ENCODE measurements around the gene HIVEP3. TPM values are rescaled to one million over a fixed set of nuclear protein-coding genes. Genes with fewer than 3 reads are reported as not detected.

The HIVEP3 gene
- total RNA-seq, 1 experiment from 2014 or later: 1.4 TPM

- no peak overlapping the region for H3K18ac ChIP-seq (ENCODE audit: insufficient read length, low read depth, low read length)
- H2BK20ac ChIP-seq (ENCODE audit: low read depth, low read length, poor library complexity, severe bottlenecking): no peak overlapping the region
- no peak overlapping the region for H2AFZ ChIP-seq (ENCODE audit: low read length)
- H3K36me3 Mint-ChIP-seq (ENCODE audit: insufficient read depth in 1 of 3, low read depth in 3 of 3): peaks cover 0 to 3% (median 0%) of the 10 kb centered on the region in 3 experiments; a peak in 1 of 7 replicates
- H3K4me1 ChIP-seq (ENCODE audit: insufficient read depth, low read length): no peaks in the 10 kb centered on the region
- no peaks in the 10 kb centered on the region for H4K20me1 ChIP-seq (ENCODE audit: control insufficient read depth, insufficient read depth, insufficient read length)
- H3K4me1 Mint-ChIP-seq: peaks cover 0 to 5% of the 10 kb centered on the region in 2 experiments; a peak in 3 of 4 replicates
- no peak overlapping the region for H3K4me2 ChIP-seq (ENCODE audit: insufficient read depth, insufficient read length, low read length)
- H3K79me2 ChIP-seq (ENCODE audit: insufficient read depth, low read length): no peaks in the 10 kb centered on the region
- H3K4ac ChIP-seq (ENCODE audit: low read depth, low read length): no peak overlapping the region
- peaks cover 5% of the 10 kb centered on the region for H3K27me3 Mint-ChIP-seq (ENCODE audit: low read depth)
- DNase-seq: no peak
- H3K79me1 ChIP-seq (ENCODE audit: insufficient read depth, low read depth, low read length, poor library complexity, severe bottlenecking): no peaks in the 10 kb centered on the region
- no peak overlapping the region for H4K5ac ChIP-seq (ENCODE audit: insufficient read length, low read depth, low read length)
- no peak overlapping the region for H2AK5ac ChIP-seq (ENCODE audit: insufficient read length, low read length)
- no peak overlapping the region for H3K14ac ChIP-seq (ENCODE audit: insufficient read depth, low read length)
- no peak overlapping the region for H3K23ac ChIP-seq (ENCODE audit: insufficient read length, low read depth, low read length)
- no peaks in the 10 kb centered on the region for H3K27me3 ChIP-seq (ENCODE audit: insufficient read depth, low read length)
- no peak overlapping the region for H3T11ph ChIP-seq (ENCODE audit: low read length)
- no peak overlapping the region for H2BK120ac ChIP-seq (ENCODE audit: low read depth, low read length, poor library complexity, severe bottlenecking)
- H3K4me3 Mint-ChIP-seq: no peak overlapping the region
- no peak overlapping the region; a peak in 1 of 7 replicates for H3K27ac Mint-ChIP-seq
- H3K9me3 ChIP-seq (ENCODE audit: control insufficient read depth, low read depth, low read length): peaks cover 9% of the 10 kb centered on the region
- no peak overlapping the region for H2BK12ac ChIP-seq (ENCODE audit: insufficient read length, low read depth, low read length)
- H2BK15ac ChIP-seq (ENCODE audit: low read depth, low read length): no peak overlapping the region
- TF ChIP-seq CTCF (conservative IDR thresholded peaks at IDR 0.05): no peak
- no peak overlapping the region for H3K56ac ChIP-seq (ENCODE audit: insufficient read length, low read depth, low read length)
- H4K8ac ChIP-seq (replicated peaks; ENCODE audit: insufficient read length, low read depth, low read length): no peak overlapping the region
- no peak overlapping the region for H3K9ac ChIP-seq (ENCODE audit: extremely low read depth, insufficient read length, low read length)
- no peaks in the 10 kb centered on the region for H3K23me2 ChIP-seq (ENCODE audit: insufficient read length, low read depth, low read length, poor library complexity, severe bottlenecking)
- no peak overlapping the region for H2BK5ac ChIP-seq (ENCODE audit: insufficient read length, low read length)
- peaks cover 11 to 12% of the 10 kb centered on the region in 2 experiments; a peak in 4 of 5 replicates for H3K9me3 Mint-ChIP-seq
- no peak overlapping the region for H3K27ac ChIP-seq (ENCODE audit: insufficient read length, low read depth, low read length)
- WGBS (ENCODE audit: extremely low coverage, insufficient read length, low lambda C conversion rate): no CpG with 5 or more reads among the region's 4 CpGs
- H4K91ac ChIP-seq (ENCODE audit: insufficient read length, low read depth, low read length): no peak overlapping the region
Measured at GRCh38 chr1:41764656-41765055, 154.1 kb downstream of the HIVEP3 start.

Measured in H9 (cell line).